ENCODE results near the gene BCAP29. TPM values are rescaled to one million over a fixed set of nuclear protein-coding genes. Genes with fewer than 3 reads are reported as not detected.

BCAP29 gene
- total and polyA plus RNA-seq, 7 donors, result 37.4 to 72.6 (median 50.5) TPM

- H3K36me3 ChIP-seq (ENCODE audit: insufficient read depth in 1 of 2, low read depth in 1 of 2), result peaks cover 3 to 78% of the 10 kb centered on the region in 2 donors
- no peak for TF ChIP-seq CTCF (IDR thresholded peaks at IDR 0.05)
- peaks cover 13% of the 10 kb centered on the region for H3K4me1 ChIP-seq
- H3K4me3 ChIP-seq, result no peak overlapping the region
- H3K27ac ChIP-seq, result no peak overlapping the region
- 93 to 98% (median 95%) methylated on average over 4 of the region's 4 CpGs for WGBS, 3 donors
- intact Hi-C loops (cut with DNase I), result no loop called here
- no peaks in the 10 kb centered on the region for H3K27me3 ChIP-seq (ENCODE audit: insufficient read depth in 3 of 3, low read length in 2 of 3)
- no peak for ATAC-seq
- H3K9me3 ChIP-seq, result no peaks in the 10 kb centered on the region
- no peak for DNase-seq
Measured at GRCh38 chr7:107615910-107616680, 36.0 kb downstream of the BCAP29 start.

- intact Hi-C loops (cut with DNase I), result no loop called here
- 67 to 76% (median 69%) methylated on average over 1 of the region's 1 CpG for WGBS, 3 donors
- H3K4me3 ChIP-seq, result no peak overlapping the region
- no peak for DNase-seq
- no peaks in the 10 kb centered on the region for H3K9me3 ChIP-seq
- H3K27me3 ChIP-seq (ENCODE audit: insufficient read depth in 3 of 3, low read length in 2 of 3), result no peaks in the 10 kb centered on the region
- peaks cover 0 to 57% of the 10 kb centered on the region in 2 donors for H3K36me3 ChIP-seq (ENCODE audit: insufficient read depth in 1 of 2, low read depth in 1 of 2)
- H3K4me1 ChIP-seq, result no peaks in the 10 kb centered on the region
- no peak for TF ChIP-seq CTCF (IDR thresholded peaks at IDR 0.05)
- no peak overlapping the region for H3K27ac ChIP-seq
- peak; percentile 34 to 82 (median 62) for ATAC-seq
Measured at GRCh38 chr7:107622429-107622828, 42.4 kb downstream of the BCAP29 start.

- Histone ChIP-seq H3K4me3 (no peak overlapping the region), H3K9me3 (no peaks in the 10 kb centered on the region), H3K27me3 (ENCODE audit: insufficient read depth in 3 of 3, low read length in 2 of 3) (no peaks in the 10 kb centered on the region), H3K4me1 (no peaks in the 10 kb centered on the region), H3K27ac (no peak overlapping the region), H3K36me3 (ENCODE audit: insufficient read depth in 1 of 2, low read depth in 1 of 2) (peaks cover 0 to 52% of the 10 kb centered on the region in 2 donors)
- TF ChIP-seq CTCF (IDR thresholded peaks at IDR 0.05), result no peak
- no peak for ATAC-seq
- intact Hi-C loops (cut with DNase I), result no loop called here
- WGBS, 3 donors, result 68 to 80% (median 79%) methylated on average over 2 of the region's 2 CpGs
- no peak for DNase-seq
Measured at GRCh38 chr7:107622894-107623293, 42.8 kb downstream of the BCAP29 start.

- 93 to 98% (median 98%) methylated on average over 4 of the region's 4 CpGs for WGBS, 3 donors
- ATAC-seq (no peak), DNase-seq (no peak)
- H3K36me3 ChIP-seq (ENCODE audit: insufficient read depth in 1 of 2, low read depth in 1 of 2), result peaks cover 0 to 16% of the 10 kb centered on the region in 2 donors
- no peak overlapping the region for H3K4me3 ChIP-seq
- H3K9me3 ChIP-seq, result no peaks in the 10 kb centered on the region
- no peaks in the 10 kb centered on the region for H3K4me1 ChIP-seq
- no peaks in the 10 kb centered on the region for H3K27me3 ChIP-seq (ENCODE audit: insufficient read depth in 3 of 3, low read length in 2 of 3)
- intact Hi-C loops (cut with DNase I), result loop anchor here in 1 of 2 donors (5.0 kb wide), 1 partner anchor 95 kb away; no protein-coding TSS in a partner anchor
- H3K27ac ChIP-seq, result no peak overlapping the region
- no peak for TF ChIP-seq CTCF (IDR thresholded peaks at IDR 0.05)
Measured at GRCh38 chr7:107627002-107627401, 47.0 kb downstream of the BCAP29 start.

Data from psoas muscle (tissue), 8 donors.